HEK293 (cell line): ENCODE data around the gene S1PR5.

Experiments
- CTCF ChIA-PET: fragments of 350-600 bp; formaldehyde crosslinking; extraction: SDS; loops from one replicate; lab custom pipeline; 2021; ENCODE audit warnings: antibody characterized with exemption; lab: Yijun Ruan, JAX
- POLR2A ChIA-PET: fragments of 300-600 bp; formaldehyde crosslinking; extraction: SDS; loops from one replicate; lab custom pipeline; 2020; ENCODE audit warnings: antibody characterized with exemption, inconsistent platforms; lab: Yijun Ruan, JAX
- H3K27ac ChIP-seq: fragments of 200-500 bp; sonication (Bioruptor generic); 2 replicates; pipeline ENCODE4 v1.5.1; 2014; ENCODE audit warnings: low read depth, low read length, control low read depth, inconsistent platforms; ENCODE audit errors: extremely low read depth
- H3K36me3 ChIP-seq, 2 experiments: fragments of 200-500 bp in 1 of 2; sonication (Bioruptor generic) in 1 of 2; 1 replicate in 1 of 2; 2 replicates in 1 of 2; pipeline ENCODE4 v1.5.1; 2014 to 2017; ENCODE audit warnings: inconsistent platforms in 2 of 2, low read length in 2 of 2; ENCODE audit not compliant: control insufficient read depth in 2 of 2, insufficient read depth in 1 of 2
- H3K4me1 ChIP-seq: fragments of 200-500 bp; sonication (Bioruptor generic); 2 replicates; pipeline ENCODE4 v1.5.1; 2014; ENCODE audit warnings: mild to moderate bottlenecking, low read length, inconsistent platforms; ENCODE audit not compliant: control insufficient read depth, insufficient read depth
- H3K4me3 ChIP-seq: 2 replicates; pipeline ENCODE4 v1.5.1; 2011; ENCODE audit warnings: low read depth, mild to moderate bottlenecking, control low read depth, low read length, moderate library complexity
- H3K9me3 ChIP-seq: fragments of 200-500 bp; sonication (Bioruptor generic); 2 replicates; pipeline ENCODE4 v1.5.1; 2014; ENCODE audit warnings: low read depth, low read length, inconsistent platforms; ENCODE audit not compliant: control insufficient read depth, insufficient read depth
- HOXC10 ChIP-seq: sonication (generic); formaldehyde crosslinking; IDR thresholded peaks from 2 replicates; pipeline ENCODE4 v1.8.1; 2023; ENCODE audit warnings: mild to moderate bottlenecking, missing genetic modification reagents
- KLF9 ChIP-seq: fragments of 450-650 bp; formaldehyde crosslinking; IDR thresholded peaks from 2 replicates; pipeline ENCODE4 v1.5.1; 2016; ENCODE audit warnings: missing biosample characterization, missing genetic modification characterization, low read depth
- SALL2 ChIP-seq: fragments of 450-650 bp; formaldehyde crosslinking; IDR thresholded peaks from 2 replicates; pipeline ENCODE4 v1.5.0; 2017; ENCODE audit warnings: missing biosample characterization, mild to moderate bottlenecking, missing genetic modification characterization, borderline replicate concordance
- SP2 ChIP-seq: fragments of 450-650 bp; formaldehyde crosslinking; IDR thresholded peaks from 2 replicates; pipeline ENCODE4 v1.5.1; 2016; ENCODE audit warnings: missing biosample characterization, missing genetic modification characterization
- ZNF202 ChIP-seq: fragments of 450-650 bp; formaldehyde crosslinking; IDR thresholded peaks from 2 replicates; pipeline ENCODE4 v1.5.1; 2016; ENCODE audit warnings: missing biosample characterization, missing genetic modification characterization, borderline replicate concordance
- ZNF366 ChIP-seq: fragments of 450-650 bp; formaldehyde crosslinking; conservative IDR thresholded peaks from 2 replicates; pipeline ENCODE4 v1.5.1; 2016; ENCODE audit warnings: missing biosample characterization, missing genetic modification characterization
- ZNF426 ChIP-seq: fragments of 450-650 bp; formaldehyde crosslinking; IDR thresholded peaks from 2 replicates; pipeline ENCODE4 v1.5.1; 2017; ENCODE audit warnings: missing biosample characterization, missing genetic modification characterization, mild to moderate bottlenecking, inconsistent platforms, moderate library complexity
- ZNF548 ChIP-seq: fragments of 450-650 bp; formaldehyde crosslinking; IDR thresholded peaks from 2 replicates; pipeline ENCODE4 v1.5.1; 2016; ENCODE audit warnings: missing biosample characterization, missing genetic modification characterization
- ZNF600 ChIP-seq: fragments of 450-650 bp; formaldehyde crosslinking; IDR thresholded peaks from 2 replicates; pipeline ENCODE4 v1.5.1; 2016; ENCODE audit warnings: missing biosample characterization, missing genetic modification characterization
- ZNF621 ChIP-seq: fragments of 450-650 bp; formaldehyde crosslinking; IDR thresholded peaks from 2 replicates; pipeline ENCODE4 v1.5.1; 2017; ENCODE audit warnings: missing biosample characterization, missing genetic modification characterization
- ZNF654 ChIP-seq: fragments of 450-650 bp; formaldehyde crosslinking; IDR thresholded peaks from 2 replicates; pipeline ENCODE4 v1.5.1; 2016; ENCODE audit warnings: low read depth, missing biosample characterization, missing genetic modification characterization
- ZNF664 ChIP-seq: fragments of 450-650 bp; formaldehyde crosslinking; IDR thresholded peaks from 2 replicates; pipeline ENCODE4 v1.5.1; 2016; ENCODE audit warnings: missing biosample characterization, missing genetic modification characterization
- TF ChIP-seq, protein P1 (sequence below): fragments of 450-650 bp; formaldehyde crosslinking; IDR thresholded peaks from 2 replicates; pipeline ENCODE4 v1.5.1; 2016; ENCODE audit warnings: missing biosample characterization, missing genetic modification characterization
- TF ChIP-seq, protein P2 (sequence below): fragments of 450-650 bp; formaldehyde crosslinking; IDR thresholded peaks from 2 replicates; pipeline ENCODE4 v1.5.1; 2016; ENCODE audit warnings: missing biosample characterization, missing genetic modification characterization
- TF ChIP-seq, protein P3 (sequence below): fragments of 450-650 bp; formaldehyde crosslinking; IDR thresholded peaks from 2 replicates; pipeline ENCODE4 v1.5.1; 2016; ENCODE audit warnings: missing biosample characterization, missing genetic modification characterization, borderline replicate concordance
- TF ChIP-seq, protein P4 (sequence below): fragments of 450-650 bp; formaldehyde crosslinking; IDR thresholded peaks from 2 replicates; pipeline ENCODE4 v1.5.1; 2016; ENCODE audit warnings: missing biosample characterization, missing genetic modification characterization
- TF ChIP-seq, protein P5 (sequence below): fragments of 450-650 bp; formaldehyde crosslinking; IDR thresholded peaks from 2 replicates; pipeline ENCODE4 v1.5.0; 2017; ENCODE audit warnings: missing biosample characterization, missing genetic modification characterization, borderline replicate concordance

Gene S1PR5

DNA sequence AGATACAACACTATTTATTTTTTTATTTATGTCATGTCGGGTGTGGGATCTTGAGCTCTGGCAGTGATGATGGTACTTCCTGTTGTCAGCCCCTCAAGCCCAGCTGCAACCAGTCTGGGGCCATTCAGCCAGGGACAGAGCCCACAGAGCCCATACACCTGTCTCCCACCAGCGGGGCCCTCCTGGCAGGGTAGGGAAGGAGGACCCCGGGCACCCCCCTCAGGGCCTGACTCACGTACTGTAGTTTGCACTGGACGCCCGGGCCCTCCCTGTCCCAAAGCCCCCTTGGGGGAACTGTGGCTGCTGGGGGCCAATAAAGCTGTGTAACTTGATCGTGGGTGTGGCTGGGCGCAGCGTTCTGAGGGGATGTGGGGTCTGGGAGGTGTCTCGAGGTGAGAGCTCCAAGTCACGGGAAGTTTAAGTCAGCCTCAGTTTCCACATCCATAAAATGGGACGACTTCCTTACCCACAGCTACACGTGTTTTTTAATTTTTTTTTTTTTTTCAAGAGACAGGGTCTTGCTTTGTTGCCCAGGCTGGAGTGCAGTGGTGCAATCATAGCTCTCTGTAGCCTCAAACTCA lies 35.9 kb upstream of the S1PR5 start (continued):
- TF ChIP-seq, protein P1, sequence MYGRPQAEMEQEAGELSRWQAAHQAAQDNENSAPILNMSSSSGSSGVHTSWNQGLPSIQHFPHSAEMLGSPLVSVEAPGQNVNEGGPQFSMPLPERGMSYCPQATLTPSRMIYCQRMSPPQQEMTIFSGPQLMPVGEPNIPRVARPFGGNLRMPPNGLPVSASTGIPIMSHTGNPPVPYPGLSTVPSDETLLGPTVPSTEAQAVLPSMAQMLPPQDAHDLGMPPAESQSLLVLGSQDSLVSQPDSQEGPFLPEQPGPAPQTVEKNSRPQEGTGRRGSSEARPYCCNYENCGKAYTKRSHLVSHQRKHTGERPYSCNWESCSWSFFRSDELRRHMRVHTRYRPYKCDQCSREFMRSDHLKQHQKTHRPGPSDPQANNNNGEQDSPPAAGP (tag by site-specific recombination): 0 out of 2 replicates have a peak, but pooled peaks have one; percentile 18
- TF ChIP-seq ZNF426 (tag by site-specific recombination) (no peak), SALL2 (tag by site-specific recombination) (no peak), KLF9 (0 out of 2 replicates have a peak, but pooled peaks have one; percentile 15), ZNF202 (no peak)
- TF ChIP-seq, protein P2, sequence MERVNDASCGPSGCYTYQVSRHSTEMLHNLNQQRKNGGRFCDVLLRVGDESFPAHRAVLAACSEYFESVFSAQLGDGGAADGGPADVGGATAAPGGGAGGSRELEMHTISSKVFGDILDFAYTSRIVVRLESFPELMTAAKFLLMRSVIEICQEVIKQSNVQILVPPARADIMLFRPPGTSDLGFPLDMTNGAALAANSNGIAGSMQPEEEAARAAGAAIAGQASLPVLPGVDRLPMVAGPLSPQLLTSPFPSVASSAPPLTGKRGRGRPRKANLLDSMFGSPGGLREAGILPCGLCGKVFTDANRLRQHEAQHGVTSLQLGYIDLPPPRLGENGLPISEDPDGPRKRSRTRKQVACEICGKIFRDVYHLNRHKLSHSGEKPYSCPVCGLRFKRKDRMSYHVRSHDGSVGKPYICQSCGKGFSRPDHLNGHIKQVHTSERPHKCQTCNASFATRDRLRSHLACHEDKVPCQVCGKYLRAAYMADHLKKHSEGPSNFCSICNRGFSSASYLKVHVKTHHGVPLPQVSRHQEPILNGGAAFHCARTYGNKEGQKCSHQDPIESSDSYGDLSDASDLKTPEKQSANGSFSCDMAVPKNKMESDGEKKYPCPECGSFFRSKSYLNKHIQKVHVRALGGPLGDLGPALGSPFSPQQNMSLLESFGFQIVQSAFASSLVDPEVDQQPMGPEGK: peak; percentile 58
- TF ChIP-seq, protein P3, sequence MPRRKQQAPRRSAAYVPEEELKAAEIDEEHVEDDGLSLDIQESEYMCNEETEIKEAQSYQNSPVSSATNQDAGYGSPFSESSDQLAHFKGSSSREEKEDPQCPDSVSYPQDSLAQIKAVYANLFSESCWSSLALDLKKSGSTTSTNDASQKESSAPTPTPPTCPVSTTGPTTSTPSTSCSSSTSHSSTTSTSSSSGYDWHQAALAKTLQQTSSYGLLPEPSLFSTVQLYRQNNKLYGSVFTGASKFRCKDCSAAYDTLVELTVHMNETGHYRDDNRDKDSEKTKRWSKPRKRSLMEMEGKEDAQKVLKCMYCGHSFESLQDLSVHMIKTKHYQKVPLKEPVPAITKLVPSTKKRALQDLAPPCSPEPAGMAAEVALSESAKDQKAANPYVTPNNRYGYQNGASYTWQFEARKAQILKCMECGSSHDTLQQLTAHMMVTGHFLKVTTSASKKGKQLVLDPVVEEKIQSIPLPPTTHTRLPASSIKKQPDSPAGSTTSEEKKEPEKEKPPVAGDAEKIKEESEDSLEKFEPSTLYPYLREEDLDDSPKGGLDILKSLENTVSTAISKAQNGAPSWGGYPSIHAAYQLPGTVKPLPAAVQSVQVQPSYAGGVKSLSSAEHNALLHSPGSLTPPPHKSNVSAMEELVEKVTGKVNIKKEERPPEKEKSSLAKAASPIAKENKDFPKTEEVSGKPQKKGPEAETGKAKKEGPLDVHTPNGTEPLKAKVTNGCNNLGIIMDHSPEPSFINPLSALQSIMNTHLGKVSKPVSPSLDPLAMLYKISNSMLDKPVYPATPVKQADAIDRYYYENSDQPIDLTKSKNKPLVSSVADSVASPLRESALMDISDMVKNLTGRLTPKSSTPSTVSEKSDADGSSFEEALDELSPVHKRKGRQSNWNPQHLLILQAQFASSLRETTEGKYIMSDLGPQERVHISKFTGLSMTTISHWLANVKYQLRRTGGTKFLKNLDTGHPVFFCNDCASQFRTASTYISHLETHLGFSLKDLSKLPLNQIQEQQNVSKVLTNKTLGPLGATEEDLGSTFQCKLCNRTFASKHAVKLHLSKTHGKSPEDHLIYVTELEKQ (tag by site-specific recombination): no peak

DNA sequence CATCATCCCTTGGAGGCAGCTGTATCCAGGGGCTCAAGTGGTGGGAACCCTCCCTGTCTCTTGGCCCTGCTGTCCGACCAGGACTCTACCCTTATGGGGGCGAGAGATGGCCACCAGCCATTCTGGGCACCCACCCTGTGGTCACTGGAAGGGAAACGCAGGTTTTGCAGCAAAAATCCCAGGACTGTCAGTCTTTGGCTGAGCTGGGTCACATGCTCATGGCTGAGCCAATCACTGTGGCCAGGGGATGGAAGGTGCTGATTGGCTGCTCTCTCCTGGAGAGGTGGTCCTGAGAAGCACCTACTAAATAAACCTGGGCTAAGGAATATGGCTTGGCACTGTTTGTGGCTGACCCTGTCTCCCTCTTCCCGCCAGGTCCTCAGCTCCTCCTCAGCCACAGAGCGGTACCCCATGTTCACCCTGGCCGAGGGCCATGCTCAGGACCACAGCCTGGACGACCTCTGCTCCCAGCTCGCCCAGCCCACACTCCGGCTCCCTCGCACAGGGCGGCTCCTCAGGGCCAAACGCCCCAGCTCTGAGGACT lies 35.3 kb upstream of the S1PR5 start:
- Histone ChIP-seq H3K36me3 (peaks cover 24 to 87% of the 10 kb centered on the region in 2 experiments; a peak in 2 of 3 replicates), H3K4me1 (no peaks in the 10 kb centered on the region), H3K9me3 (no peaks in the 10 kb centered on the region), H3K27ac (no peak overlapping the region), H3K4me3 (no peak overlapping the region)
- POLR2A ChIA-PET: interaction anchor here (0.6 to 2.2 kb wide), 12 partner anchors 9 to 283 kb away, joined by 3 to 14 read pairs (median 3); partner anchors contain the start of genes ATG4D, CDC37, CDKN2D and ICAM1
- 0 out of 2 replicates have a peak, but pooled peaks have one; percentile 52 for TF ChIP-seq ZNF600 (tag by site-specific recombination)
- peak; percentile 50 for TF ChIP-seq SP2
- TF ChIP-seq ZNF664 (tag by site-specific recombination): peak; percentile 30; the same call in 1 of the 2 replicates
- 0 out of 2 replicates have a peak, but pooled peaks have one; percentile 66 for TF ChIP-seq ZNF621 (tag by site-specific recombination)
- no peak for TF ChIP-seq ZNF366 (tag by site-specific recombination)
- CTCF ChIA-PET: interaction anchor here (0.6 to 4.0 kb wide), 13 partner anchors 10 to 148 kb away, joined by 3 to 16 read pairs (median 3); no protein-coding TSS in a partner anchor

DNA sequence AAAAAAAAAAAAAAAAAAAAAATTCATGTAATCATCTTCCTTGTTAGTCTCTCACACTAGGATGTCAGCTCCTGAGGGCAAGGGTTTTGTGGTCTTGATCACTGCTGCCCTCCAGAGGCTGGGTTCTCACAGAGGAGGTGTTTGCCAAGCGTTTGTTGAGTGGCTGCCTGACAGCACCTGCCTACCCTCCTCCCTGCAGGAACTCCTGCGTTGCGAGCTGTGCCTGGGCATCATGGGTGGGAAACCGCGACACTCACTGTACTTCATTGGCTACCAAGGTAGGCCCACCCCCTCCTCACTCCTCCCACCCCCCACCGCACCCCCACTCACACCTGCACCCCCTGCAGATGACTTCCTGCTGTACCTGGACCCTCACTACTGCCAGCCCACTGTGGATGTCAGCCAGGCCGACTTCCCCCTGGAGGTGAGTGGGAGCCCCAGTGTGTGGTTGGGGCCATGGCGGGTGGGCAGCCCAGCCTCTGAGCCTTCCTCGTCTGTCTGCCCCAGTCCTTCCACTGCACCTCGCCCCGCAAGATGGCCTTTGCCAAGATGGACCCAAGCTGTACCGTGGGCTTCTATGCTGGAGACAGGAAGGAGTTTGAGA lies 34.6 kb upstream of the S1PR5 start:
- peaks cover 24 to 87% of the 10 kb centered on the region in 2 experiments; a peak in 2 of 3 replicates for H3K36me3 ChIP-seq
- no peaks in the 10 kb centered on the region for H3K4me1 ChIP-seq
- H3K4me3 ChIP-seq: no peak overlapping the region
- ChIA-PET CTCF (interaction anchor here (0.5 to 4.0 kb wide), 11 partner anchors 10 to 282 kb away, joined by 3 to 16 read pairs (median 4); no protein-coding TSS in a partner anchor), POLR2A (interaction anchor here (0.6 to 2.2 kb wide), 10 partner anchors 8 to 281 kb away, joined by 3 to 14 read pairs (median 4); partner anchors contain the start of genes ATG4D, CDKN2D, ICAM1 and KRI1)
- H3K27ac ChIP-seq: no peak overlapping the region
- no peaks in the 10 kb centered on the region for H3K9me3 ChIP-seq
- no peak for TF ChIP-seq HOXC10 (CRISPR knock-in tag)
- TF ChIP-seq ZNF654 (tag by site-specific recombination): peak; percentile 40
- TF ChIP-seq, protein P4, sequence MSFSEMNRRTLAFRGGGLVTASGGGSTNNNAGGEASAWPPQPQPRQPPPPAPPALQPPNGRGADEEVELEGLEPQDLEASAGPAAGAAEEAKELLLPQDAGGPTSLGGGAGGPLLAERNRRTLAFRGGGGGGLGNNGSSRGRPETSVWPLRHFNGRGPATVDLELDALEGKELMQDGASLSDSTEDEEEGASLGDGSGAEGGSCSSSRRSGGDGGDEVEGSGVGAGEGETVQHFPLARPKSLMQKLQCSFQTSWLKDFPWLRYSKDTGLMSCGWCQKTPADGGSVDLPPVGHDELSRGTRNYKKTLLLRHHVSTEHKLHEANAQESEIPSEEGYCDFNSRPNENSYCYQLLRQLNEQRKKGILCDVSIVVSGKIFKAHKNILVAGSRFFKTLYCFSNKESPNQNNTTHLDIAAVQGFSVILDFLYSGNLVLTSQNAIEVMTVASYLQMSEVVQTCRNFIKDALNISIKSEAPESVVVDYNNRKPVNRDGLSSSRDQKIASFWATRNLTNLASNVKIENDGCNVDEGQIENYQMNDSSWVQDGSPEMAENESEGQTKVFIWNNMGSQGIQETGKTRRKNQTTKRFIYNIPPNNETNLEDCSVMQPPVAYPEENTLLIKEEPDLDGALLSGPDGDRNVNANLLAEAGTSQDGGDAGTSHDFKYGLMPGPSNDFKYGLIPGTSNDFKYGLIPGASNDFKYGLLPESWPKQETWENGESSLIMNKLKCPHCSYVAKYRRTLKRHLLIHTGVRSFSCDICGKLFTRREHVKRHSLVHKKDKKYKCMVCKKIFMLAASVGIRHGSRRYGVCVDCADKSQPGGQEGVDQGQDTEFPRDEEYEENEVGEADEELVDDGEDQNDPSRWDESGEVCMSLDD (tag by site-specific recombination): no peak
- TF ChIP-seq ZNF548 (tag by site-specific recombination): no peak
- TF ChIP-seq, protein P1 (tag by site-specific recombination): no peak
- TF ChIP-seq, protein P5, sequence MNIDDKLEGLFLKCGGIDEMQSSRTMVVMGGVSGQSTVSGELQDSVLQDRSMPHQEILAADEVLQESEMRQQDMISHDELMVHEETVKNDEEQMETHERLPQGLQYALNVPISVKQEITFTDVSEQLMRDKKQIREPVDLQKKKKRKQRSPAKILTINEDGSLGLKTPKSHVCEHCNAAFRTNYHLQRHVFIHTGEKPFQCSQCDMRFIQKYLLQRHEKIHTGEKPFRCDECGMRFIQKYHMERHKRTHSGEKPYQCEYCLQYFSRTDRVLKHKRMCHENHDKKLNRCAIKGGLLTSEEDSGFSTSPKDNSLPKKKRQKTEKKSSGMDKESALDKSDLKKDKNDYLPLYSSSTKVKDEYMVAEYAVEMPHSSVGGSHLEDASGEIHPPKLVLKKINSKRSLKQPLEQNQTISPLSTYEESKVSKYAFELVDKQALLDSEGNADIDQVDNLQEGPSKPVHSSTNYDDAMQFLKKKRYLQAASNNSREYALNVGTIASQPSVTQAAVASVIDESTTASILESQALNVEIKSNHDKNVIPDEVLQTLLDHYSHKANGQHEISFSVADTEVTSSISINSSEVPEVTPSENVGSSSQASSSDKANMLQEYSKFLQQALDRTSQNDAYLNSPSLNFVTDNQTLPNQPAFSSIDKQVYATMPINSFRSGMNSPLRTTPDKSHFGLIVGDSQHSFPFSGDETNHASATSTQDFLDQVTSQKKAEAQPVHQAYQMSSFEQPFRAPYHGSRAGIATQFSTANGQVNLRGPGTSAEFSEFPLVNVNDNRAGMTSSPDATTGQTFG (tag by site-specific recombination): no peak
